H1 (cell line): ENCODE data around the gene TMEM147. TPM values are rescaled to one million over a fixed set of nuclear protein-coding genes. Genes with fewer than 3 reads are reported as not detected.

Source experiments
- CTCF ChIA-PET: fragments of 300-600 bp; sonication (Branson Sonifier 250); formaldehyde crosslinking; loops from one replicate; lab custom pipeline; 2021; ENCODE audit not compliant: partially characterized antibody; lab: Charles Lee
- POLR2A ChIA-PET: fragments of 300-600 bp; sonication (Branson Sonifier 250); formaldehyde crosslinking; loops from one replicate; lab custom pipeline; 2021; ENCODE audit warnings: inconsistent platforms; ENCODE audit not compliant: partially characterized antibody; lab: Charles Lee
- DNase-seq, 2 experiments: peaks; one replicate each; pipeline versions ENCODE4 v3.0.0 to v3.0.0-alpha.2; 2010 to 2022; ENCODE audit warnings: low spot score in 2 of 2, low read depth in 1 of 2, mixed read lengths in 1 of 2
- FAIRE-seq: peaks from 2 replicates; lab custom pipeline; 2011; peaks lifted over from hg19 to GRCh38; lab: Jason Lieb, UNC
- H2AFZ ChIP-seq: 2 replicates; pipeline ENCODE4 v1.8.1; 2012; ENCODE audit warnings: low read length, inconsistent platforms
- H2AK5ac ChIP-seq: 2 replicates; pipeline ENCODE4 v1.6.1; 2013; ENCODE audit warnings: low read depth, low read length
- H2BK120ac ChIP-seq: replicated peaks from 2 replicates; pipeline ENCODE3; 2013; ENCODE audit warnings: low read depth, low read length, inconsistent platforms
- H2BK12ac ChIP-seq: 2 replicates; pipeline ENCODE4 v1.6.1; 2013; ENCODE audit warnings: low read depth, low read length
- H2BK15ac ChIP-seq: 2 replicates; pipeline ENCODE4 v1.6.1; 2013; ENCODE audit warnings: low read length
- H2BK20ac ChIP-seq: 2 replicates; pipeline ENCODE4 v1.6.1; 2013; ENCODE audit warnings: low read length
- H2BK5ac ChIP-seq: 2 replicates; pipeline ENCODE4 v1.6.1; 2013; ENCODE audit warnings: low read depth, low read length
- H3K14ac ChIP-seq: 2 replicates; pipeline ENCODE4 v1.6.1; 2013; ENCODE audit warnings: inconsistent platforms; ENCODE audit not compliant: insufficient read length
- H3K18ac ChIP-seq: 2 replicates; pipeline ENCODE4 v1.6.1; 2013; ENCODE audit warnings: low read length; ENCODE audit errors: extremely low read depth
- H3K23ac ChIP-seq: 2 replicates; pipeline ENCODE4 v1.6.1; 2013; ENCODE audit warnings: inconsistent platforms; ENCODE audit not compliant: insufficient read length
- H3K23me2 ChIP-seq: 2 replicates; pipeline ENCODE4 v1.6.1; 2013; ENCODE audit warnings: low read depth, low read length
- H3K27ac ChIP-seq: 2 replicates; pipeline ENCODE4 v1.6.1; 2011; ENCODE audit warnings: low read depth, low read length, inconsistent platforms
- H3K27me3 ChIP-seq, 4 experiments: replicated peaks in 1 of 4; 1 replicate in 1 of 4; 2 replicates in 3 of 4; pipeline versions ENCODE4 v1.6.1 to v1.8.1; 2011 to 2013; ENCODE audit warnings: low read length in 3 of 4, mild to moderate bottlenecking in 3 of 4, inconsistent platforms in 2 of 4, mixed read lengths in 2 of 4, moderate library complexity in 1 of 4; ENCODE audit not compliant: control insufficient read depth in 3 of 4, insufficient read depth in 3 of 4; ENCODE audit errors: extremely low read depth in 1 of 4
- H3K36me3 ChIP-seq, 4 experiments: 2 replicates each; pipeline versions ENCODE4 v1.6.1 to v1.8.1; 2011 to 2013; ENCODE audit warnings: mild to moderate bottlenecking in 4 of 4, low read length in 3 of 4, moderate library complexity in 2 of 4, control low read depth in 1 of 4, inconsistent platforms in 1 of 4; ENCODE audit not compliant: insufficient read depth in 4 of 4, control insufficient read depth in 2 of 4
- H3K4ac ChIP-seq: replicated peaks from 2 replicates; pipeline ENCODE3; 2013; ENCODE audit warnings: low read length, low read depth, mixed read lengths, inconsistent platforms; ENCODE audit not compliant: insufficient read length
- H3K4me1 ChIP-seq, 4 experiments: replicated peaks in 1 of 4; 1 replicate in 1 of 4; 2 replicates in 3 of 4; pipeline versions ENCODE4 v1.6.1 to v1.8.1; 2011 to 2013; ENCODE audit warnings: low read length in 3 of 4, inconsistent platforms in 2 of 4, mixed read lengths in 1 of 4; ENCODE audit not compliant: insufficient read depth in 4 of 4, control insufficient read depth in 3 of 4
- H3K4me2 ChIP-seq, 2 experiments: 2 replicates each; pipeline versions ENCODE4 v1.6.1 to v1.8.1; 2011 to 2013; ENCODE audit warnings: low read depth in 2 of 2, low read length in 2 of 2, control low read depth in 1 of 2, inconsistent platforms in 1 of 2, mild to moderate bottlenecking in 1 of 2; ENCODE audit not compliant: insufficient read depth in 1 of 2
- H3K4me3 ChIP-seq, 4 experiments: fragments of 200-600, 300-600 bp in 1 of 4; sonication (generic), shearing (Covaris generic), sonication (Bioruptor Twin) in 1 of 4; 2 replicates each; pipeline versions ENCODE4 v1.5.1 to v1.8.1; 2011 to 2016; ENCODE audit warnings: low read length in 4 of 4, low read depth in 3 of 4, control low read depth in 2 of 4, inconsistent platforms in 2 of 4, mild to moderate bottlenecking in 2 of 4, mixed read lengths in 1 of 4, moderate library complexity in 1 of 4; ENCODE audit not compliant: insufficient read depth in 2 of 4; ENCODE audit errors: extremely low read depth in 1 of 4
- H3K56ac ChIP-seq: replicated peaks from 2 replicates; pipeline ENCODE3; 2013; ENCODE audit warnings: low read depth, mild to moderate bottlenecking, mixed read lengths, low read length, inconsistent platforms; ENCODE audit not compliant: insufficient read length
- H3K79me1 ChIP-seq: 2 replicates; pipeline ENCODE4 v1.6.1; 2013; ENCODE audit warnings: low read depth, low read length, control low read depth
- H3K79me2 ChIP-seq, 2 experiments: 2 replicates each; pipeline versions ENCODE4 v1.6.1 to v1.8.1; 2012 to 2013; ENCODE audit warnings: low read length in 2 of 2, mild to moderate bottlenecking in 2 of 2, inconsistent platforms in 1 of 2; ENCODE audit not compliant: insufficient read depth in 2 of 2, control insufficient read depth in 1 of 2
- H3K9ac ChIP-seq, 4 experiments: replicated peaks in 1 of 4; 1 replicate in 1 of 4; 2 replicates in 3 of 4; pipeline versions ENCODE4 v1.6.1 to v1.8.1; 2011 to 2013; ENCODE audit warnings: low read depth in 3 of 4, low read length in 3 of 4, control low read depth in 2 of 4, mild to moderate bottlenecking in 2 of 4, moderate library complexity in 2 of 4, inconsistent platforms in 1 of 4; ENCODE audit errors: extremely low read depth in 1 of 4
- H3K9me3 ChIP-seq, 2 experiments: 2 replicates each; pipeline versions ENCODE4 v1.6.1 to v1.8.1; 2012 to 2013; ENCODE audit warnings: mild to moderate bottlenecking in 2 of 2, moderate library complexity in 2 of 2, control low read depth in 1 of 2, inconsistent platforms in 1 of 2, low read depth in 1 of 2, low read length in 1 of 2, mixed read lengths in 1 of 2; ENCODE audit not compliant: insufficient read depth in 2 of 2
- H4K20me1 ChIP-seq, 2 experiments: replicated peaks in 1 of 2; 2 replicates each; pipeline versions ENCODE3 to v1.8.1; 2011 to 2013; ENCODE audit warnings: inconsistent platforms in 2 of 2, low read length in 2 of 2, mild to moderate bottlenecking in 1 of 2; ENCODE audit not compliant: insufficient read depth in 2 of 2, control insufficient read depth in 1 of 2
- H4K5ac ChIP-seq: 2 replicates; pipeline ENCODE4 v1.6.1; 2013; ENCODE audit warnings: low read length, low read depth, mixed read lengths, inconsistent platforms; ENCODE audit not compliant: insufficient read length
- H4K8ac ChIP-seq: 2 replicates; pipeline ENCODE4 v1.8.0; 2013; ENCODE audit warnings: mild to moderate bottlenecking, moderate library complexity, low read length, inconsistent platforms; ENCODE audit not compliant: insufficient read depth; ENCODE audit errors: extremely low read depth
- H4K91ac ChIP-seq: replicated peaks from 2 replicates; pipeline ENCODE3; 2013; ENCODE audit warnings: low read length, mixed read lengths, inconsistent platforms; ENCODE audit not compliant: insufficient read length
- NANOG ChIP-seq: IDR thresholded peaks from 2 replicates; pipeline ENCODE4 v1.6.1; 2011; ENCODE audit warnings: low read length, low read depth, mild to moderate bottlenecking, inconsistent platforms; ENCODE audit not compliant: insufficient read depth, poor library complexity, severe bottlenecking
- RBBP5 ChIP-seq: IDR thresholded peaks from 2 replicates; pipeline ENCODE4 v1.7.1; 2012; ENCODE audit warnings: low read depth, mild to moderate bottlenecking, inconsistent platforms, low read length, moderate library complexity, borderline replicate concordance
- RFX5 ChIP-seq: IDR thresholded peaks from 2 replicates; pipeline ENCODE4 v1.6.1; 2011; ENCODE audit warnings: low read depth, low read length, improper control_type of control experiment, borderline replicate concordance
- SIN3A ChIP-seq, 2 experiments: IDR thresholded peaks in 1 of 2; conservative IDR thresholded peaks in 1 of 2; 2 replicates each; pipeline ENCODE4 v1.6.1; 2011 to 2012; ENCODE audit warnings: low read length in 2 of 2, improper control_type of control experiment in 1 of 2, low read depth in 1 of 2, mild to moderate bottlenecking in 1 of 2
- SP4 ChIP-seq: IDR thresholded peaks from 2 replicates; pipeline ENCODE4 v1.6.1; 2012; ENCODE audit warnings: low read length, inconsistent platforms
- TBP ChIP-seq: IDR thresholded peaks from 2 replicates; pipeline ENCODE4 v1.6.1; 2011; ENCODE audit warnings: low read depth, low read length, improper control_type of control experiment
- WGBS, 2 experiments: shearing (Covaris generic) in 1 of 2; methylation state at CpG; one replicate each; pipeline versions ENCODE4 v1.1.6 to v1.1.7; 2013 to 2015; ENCODE audit warnings: low lambda C conversion rate in 2 of 2, mixed read lengths in 2 of 2, inconsistent platforms in 1 of 2, low coverage in 1 of 2, missing lambda C conversion rate in 1 of 2; ENCODE audit not compliant: insufficient replicate concordance in 2 of 2, insufficient coverage in 1 of 2, insufficient read length in 1 of 2; ENCODE audit errors: extremely low coverage in 1 of 2, missing lambda C conversion rate in 1 of 2; 5-methylcytosine and 5-hydroxymethylcytosine counted together
- polyA plus RNA-seq, 7 experiments: library from polyadenylated mRNA; depleted of rRNA in 3 of 7; stranded (reverse) in 5 of 7; unstranded in 2 of 7; fragments of >200 nt in 5 of 7; fragments of 200-250 nt in 2 of 7; gene quantifications; 1 replicate in 5 of 7; 2 replicates in 1 of 7; 4 replicates in 1 of 7; pipeline versions ENCODE4 v1.2.1 to v1.2.3, GENCODE V29; 2011 to 2013; ENCODE audit warnings: missing spikeins in 2 of 7, mixed read lengths in 2 of 7
- total RNA-seq: library from RNA; stranded (reverse); fragmentation: NEBNext Ultra II Directional; extraction: Animal tissue kit (Norgen Biotek cat#: 25700); gene quantifications from 2 replicates; pipeline ENCODE4 v1.2.1, GENCODE V29; 2021
- TF ChIP-seq, protein P1 (sequence below), 3 experiments: IDR thresholded peaks; 1 replicate in 2 of 3; 2 replicates in 1 of 3; pipeline versions ENCODE4 v1.5.1 to v1.6.1; 2011; ENCODE audit warnings: low read length in 3 of 3, mild to moderate bottlenecking in 3 of 3, inconsistent platforms in 2 of 3, low read depth in 1 of 3, moderate library complexity in 1 of 3; ENCODE audit not compliant: insufficient read depth in 1 of 3; ENCODE audit errors: control extremely low read depth in 1 of 3

The TMEM147 gene
- total and polyA plus RNA-seq, 2 of the 8 experiments (the other 6 are each of a cell fraction or from before 2014, with no cell fraction given), result 159 to 418 TPM

DNA sequence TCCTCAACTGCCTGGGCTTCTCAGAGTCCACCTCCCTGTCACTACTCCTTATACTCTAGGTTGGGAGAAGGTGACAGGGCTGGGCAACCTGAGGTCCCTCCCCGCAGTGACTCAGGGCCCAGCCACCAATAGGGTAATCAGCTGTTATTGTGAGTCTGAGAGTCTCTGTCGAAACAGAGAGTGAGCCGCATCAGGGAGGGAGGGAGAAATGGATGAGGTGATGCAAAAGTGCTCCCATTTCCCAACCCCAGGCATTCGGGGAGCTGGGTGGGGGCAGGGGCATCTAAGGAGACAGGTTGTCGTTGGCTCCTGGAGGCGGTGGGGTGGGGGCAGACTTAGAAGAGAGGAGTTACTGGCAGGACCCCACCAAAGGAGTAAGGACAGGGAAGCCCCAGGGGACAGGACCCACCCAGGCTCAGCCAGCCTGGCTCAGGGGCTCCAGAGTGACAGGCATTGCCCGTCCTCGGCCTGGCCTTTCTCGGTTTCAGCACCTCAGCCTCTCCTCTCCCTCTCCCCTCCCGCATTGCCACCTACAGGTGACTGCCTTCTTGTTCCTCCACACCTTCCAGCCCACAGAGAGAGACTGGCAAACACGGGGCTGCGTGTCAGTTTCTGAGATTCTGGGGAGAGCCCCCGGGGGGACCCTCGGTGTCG lies 31.7 kb upstream of the TMEM147 start, which contains the start of gene DMKN:
Gene DMKN (minus strand): TSS at position 22 of the 654 bp plus-strand sequence. CDS start 174 bp downstream, outside the sequence.
- no peak for FAIRE-seq
- CTCF ChIA-PET, result interaction anchor here (0.9 to 2.0 kb wide), 7 partner anchors 8 to 79 kb away, joined by 3 to 9 read pairs (median 6); no protein-coding TSS in a partner anchor

More for the DNA sequence above, 31.7 kb upstream of the TMEM147 start, which contains the start of gene DMKN:
- no peak within 1 kb of the TSS for H3K4ac ChIP-seq
- no peak within 1 kb of the TSS for H2BK120ac ChIP-seq
- no peak within 1 kb of the TSS for H3K56ac ChIP-seq
- DNase-seq, result peak in 1 of 2 experiments; percentile 68
- H3K4me3 ChIP-seq, result peak within 1 kb of the TSS; percentile 8 to 57 (median 37); a peak in 7 of 8 replicates
- peak within 1 kb of the TSS; percentile 86 for H2AFZ ChIP-seq
- no peak within 1 kb of the TSS for H3K9ac ChIP-seq
- no peaks in the 10 kb centered on the region for H4K20me1 ChIP-seq
- H4K8ac ChIP-seq, result peak within 1 kb of the TSS; percentile 70
- peak within 1 kb of the TSS; percentile 75; the same call in 1 of the 2 replicates for H2BK12ac ChIP-seq
- peak within 1 kb of the TSS; percentile 60; the same call in 1 of the 2 replicates for H2BK5ac ChIP-seq
- H3K79me2 ChIP-seq, result peaks cover 0 to 10% of the 10 kb centered on the region in 2 experiments; a peak in 2 of 4 replicates
- peak within 1 kb of the TSS; percentile 71 for H3K18ac ChIP-seq
- WGBS, 2 experiments, result 28% methylated on average over 15 of the region's 15 CpGs; no CpG with 5 or more reads in 1 of the 2 experiments
- H2AK5ac ChIP-seq, result no peak within 1 kb of the TSS
- H4K91ac ChIP-seq, result no peak within 1 kb of the TSS
- no peaks in the 10 kb centered on the region for H3K36me3 ChIP-seq
- H3K23me2 ChIP-seq, result peaks cover 10% of the 10 kb centered on the region; the same call in 1 of the 2 replicates
- POLR2A ChIA-PET, result interaction anchor here (1.1 to 2.1 kb wide), 6 partner anchors 9 to 99 kb away, joined by 3 to 8 read pairs (median 4); partner anchors contain the start of gene HAUS5
- no peaks in the 10 kb centered on the region; the same call in 1 of the 2 replicates for H3K79me1 ChIP-seq
- H3K27me3 ChIP-seq, result peaks cover 0 to 11% (median 6%) of the 10 kb centered on the region in 4 experiments; a peak in 3 of 7 replicates
- H3K27ac ChIP-seq, result no peak within 1 kb of the TSS
- H3K4me1 ChIP-seq, result peaks cover 0 to 22% (median 19%) of the 10 kb centered on the region in 4 experiments; a peak in 6 of 7 replicates
- H3K23ac ChIP-seq, result no peak within 1 kb of the TSS
- H2BK20ac ChIP-seq, result 0 out of 2 replicates have a peak within 1 kb of the TSS, but pooled peaks have one; percentile 18
- peak within 1 kb of the TSS; percentile 4; the same call in 1 of the 2 replicates for H2BK15ac ChIP-seq
- peak within 1 kb of the TSS; percentile 64 to 75 for H3K4me2 ChIP-seq
- H3K9me3 ChIP-seq, result no peaks in the 10 kb centered on the region
- no peak within 1 kb of the TSS for H3K14ac ChIP-seq
- no peak for TF ChIP-seq NANOG
- no peak for TF ChIP-seq RFX5
- TF ChIP-seq, protein P1, sequence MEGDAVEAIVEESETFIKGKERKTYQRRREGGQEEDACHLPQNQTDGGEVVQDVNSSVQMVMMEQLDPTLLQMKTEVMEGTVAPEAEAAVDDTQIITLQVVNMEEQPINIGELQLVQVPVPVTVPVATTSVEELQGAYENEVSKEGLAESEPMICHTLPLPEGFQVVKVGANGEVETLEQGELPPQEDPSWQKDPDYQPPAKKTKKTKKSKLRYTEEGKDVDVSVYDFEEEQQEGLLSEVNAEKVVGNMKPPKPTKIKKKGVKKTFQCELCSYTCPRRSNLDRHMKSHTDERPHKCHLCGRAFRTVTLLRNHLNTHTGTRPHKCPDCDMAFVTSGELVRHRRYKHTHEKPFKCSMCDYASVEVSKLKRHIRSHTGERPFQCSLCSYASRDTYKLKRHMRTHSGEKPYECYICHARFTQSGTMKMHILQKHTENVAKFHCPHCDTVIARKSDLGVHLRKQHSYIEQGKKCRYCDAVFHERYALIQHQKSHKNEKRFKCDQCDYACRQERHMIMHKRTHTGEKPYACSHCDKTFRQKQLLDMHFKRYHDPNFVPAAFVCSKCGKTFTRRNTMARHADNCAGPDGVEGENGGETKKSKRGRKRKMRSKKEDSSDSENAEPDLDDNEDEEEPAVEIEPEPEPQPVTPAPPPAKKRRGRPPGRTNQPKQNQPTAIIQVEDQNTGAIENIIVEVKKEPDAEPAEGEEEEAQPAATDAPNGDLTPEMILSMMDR (IDR thresholded peaks at IDR 0.05; ENCODE audit: control extremely low read depth in 1 of 3, insufficient read depth in 1 of 3, low read depth in 1 of 3, low read length in 3 of 3), result peak; percentile 15 to 43 (median 32); a peak in 3 of 4 replicates
- TF ChIP-seq SP4, result no peak
- TF ChIP-seq TBP, result peak; percentile 18; the same call in 1 of the 2 replicates
- TF ChIP-seq RBBP5, result peak; percentile 51; the same call in 1 of the 2 replicates
- TF ChIP-seq SIN3A (conservative IDR thresholded peaks at IDR 0.05 in 1 of 2, IDR thresholded peaks at IDR 0.05 in 1 of 2; ENCODE audit: low read depth in 1 of 2, low read length in 2 of 2), result peak in 1 of 2 experiments; percentile 30; a peak in 1 of 4 replicates
- no peak within 1 kb of the TSS for H4K5ac ChIP-seq
